Measurements from ENCODE around the gene KIF1B. TPM values are rescaled to one million over a fixed set of nuclear protein-coding genes. Genes with fewer than 3 reads are reported as not detected.

KIF1B gene
- total RNA-seq, 1 experiment from 2014 or later: 57.7 TPM

- peaks cover 31 to 53% (median 53%) of the 10 kb centered on the region in 3 experiments for H3K36me3 Mint-ChIP-seq (ENCODE audit: insufficient read depth in 1 of 3, low read depth in 3 of 3)
- H2AK5ac ChIP-seq (ENCODE audit: insufficient read length, low read length): no peak overlapping the region
- H3K14ac ChIP-seq (ENCODE audit: insufficient read depth, low read length): no peak overlapping the region
- H3K56ac ChIP-seq (ENCODE audit: insufficient read length, low read depth, low read length): no peak overlapping the region
- no peak overlapping the region for H4K5ac ChIP-seq (ENCODE audit: insufficient read length, low read depth, low read length)
- no peak overlapping the region for H4K8ac ChIP-seq (replicated peaks; ENCODE audit: insufficient read length, low read depth, low read length)
- no peak overlapping the region for H3T11ph ChIP-seq (ENCODE audit: low read length)
- peaks cover 2% of the 10 kb centered on the region for H4K20me1 ChIP-seq (ENCODE audit: control insufficient read depth, insufficient read depth, insufficient read length)
- no peak overlapping the region for H2AFZ ChIP-seq (ENCODE audit: low read length)
- no peak overlapping the region for H3K18ac ChIP-seq (ENCODE audit: insufficient read length, low read depth, low read length)
- H3K4me1 Mint-ChIP-seq: peaks cover 7 to 9% of the 10 kb centered on the region in 2 experiments
- no peak overlapping the region for H3K4me3 Mint-ChIP-seq
- H2BK120ac ChIP-seq (ENCODE audit: low read depth, low read length, poor library complexity, severe bottlenecking): no peak overlapping the region
- H2BK5ac ChIP-seq (ENCODE audit: insufficient read length, low read length): no peak overlapping the region
- H3K27ac Mint-ChIP-seq: peak overlapping the region in 1 of 3 experiments; percentile 44; a peak in 1 of 7 replicates
- H3K27me3 Mint-ChIP-seq (ENCODE audit: low read depth): no peaks in the 10 kb centered on the region
- no peak for TF ChIP-seq CTCF (conservative IDR thresholded peaks at IDR 0.05)
- H3K79me1 ChIP-seq (ENCODE audit: insufficient read depth, low read depth, low read length, poor library complexity, severe bottlenecking): no peaks in the 10 kb centered on the region
- no peak overlapping the region for H3K9ac ChIP-seq (ENCODE audit: extremely low read depth, insufficient read length, low read length)
- no peak overlapping the region for H2BK20ac ChIP-seq (ENCODE audit: low read depth, low read length, poor library complexity, severe bottlenecking)
- no peak overlapping the region for H4K91ac ChIP-seq (ENCODE audit: insufficient read length, low read depth, low read length)
- no peak overlapping the region for H2BK12ac ChIP-seq (ENCODE audit: insufficient read length, low read depth, low read length)
- no peak for DNase-seq
- no peaks in the 10 kb centered on the region for H3K27me3 ChIP-seq (ENCODE audit: insufficient read depth, low read length)
- H3K23ac ChIP-seq (ENCODE audit: insufficient read length, low read depth, low read length): no peak overlapping the region
- WGBS (ENCODE audit: extremely low coverage, insufficient read length, low lambda C conversion rate): no CpG with 5 or more reads among the region's 10 CpGs
- H3K4ac ChIP-seq (ENCODE audit: low read depth, low read length): no peak overlapping the region
- H3K9me3 ChIP-seq (ENCODE audit: control insufficient read depth, low read depth, low read length): no peaks in the 10 kb centered on the region
- no peaks in the 10 kb centered on the region for H3K23me2 ChIP-seq (ENCODE audit: insufficient read length, low read depth, low read length, poor library complexity, severe bottlenecking)
- no peak overlapping the region for H3K27ac ChIP-seq (ENCODE audit: insufficient read length, low read depth, low read length)
- H3K79me2 ChIP-seq (ENCODE audit: insufficient read depth, low read length): no peaks in the 10 kb centered on the region
- peaks cover 5 to 7% of the 10 kb centered on the region in 2 experiments; a peak in 4 of 5 replicates for H3K9me3 Mint-ChIP-seq
- no peaks in the 10 kb centered on the region for H3K4me1 ChIP-seq (ENCODE audit: insufficient read depth, low read length)
- H2BK15ac ChIP-seq (ENCODE audit: low read depth, low read length): no peak overlapping the region
- no peak overlapping the region for H3K4me2 ChIP-seq (ENCODE audit: insufficient read depth, insufficient read length, low read length)
These were observed 36.8 kb upstream of the KIF1B start for GRCh38 chr1:10173582-10173981.
